ENCODE results near the gene EPPIN. TPM values are rescaled to one million over a fixed set of nuclear protein-coding genes. Genes with fewer than 3 reads are reported as not detected.
"Not testable (repeated sequence)": the region's sequence is repeated elsewhere in the genome, so short reads cannot be mapped to it uniquely, and the experiment has no call there.

EPPIN gene
- total RNA-seq, 1 experiment from 2014 or later = not detected

GRCh38 chr20:45575931-45576330, 28.7 kb upstream of the EPPIN start:
- Mint-ChIP-seq H3K27ac (ENCODE audit: low read depth, unreplicated experiment) (no peak overlapping the region), H3K4me3 (ENCODE audit: unreplicated experiment) (no peak overlapping the region), H3K4me1 (ENCODE audit: insufficient read depth, unreplicated experiment) (no peaks in the 10 kb centered on the region), H3K9me3 (ENCODE audit: unreplicated experiment) (peaks cover 7% of the 10 kb centered on the region), H3K27me3 (ENCODE audit: insufficient read depth, unreplicated experiment) (peaks cover 30% of the 10 kb centered on the region), H3K36me3 (ENCODE audit: insufficient read depth, unreplicated experiment) (no peaks in the 10 kb centered on the region)
- no peak for DNase-seq (ENCODE audit: unreplicated experiment)
- ChIA-PET POLR2A (no interaction called here), CTCF (interaction anchor here (0.6 kb wide), 1 partner anchor 202 kb away, joined by 3 read pairs; no protein-coding TSS in a partner anchor)
- no peak for TF ChIP-seq CTCF (IDR thresholded peaks at IDR 0.05; ENCODE audit: unreplicated experiment)
- intact Hi-C loops (cut with micrococcal nuclease) = no loop called here
- no TSS peak for BruUV-seq (replicated peaks)

GRCh38 chr20:45569650-45570049, 22.4 kb upstream of the EPPIN start:
- H3K4me1 Mint-ChIP-seq (ENCODE audit: insufficient read depth, unreplicated experiment); BruUV-seq (replicated peaks); POLR2A ChIA-PET; H3K27ac Mint-ChIP-seq (ENCODE audit: low read depth, unreplicated experiment); DNase-seq (ENCODE audit: unreplicated experiment); intact Hi-C loops (cut with micrococcal nuclease); H3K4me3 Mint-ChIP-seq (ENCODE audit: unreplicated experiment); CTCF ChIA-PET; H3K9me3 Mint-ChIP-seq (ENCODE audit: unreplicated experiment); H3K36me3 Mint-ChIP-seq (ENCODE audit: insufficient read depth, unreplicated experiment): not testable (repeated sequence)
- H3K27me3 Mint-ChIP-seq (ENCODE audit: insufficient read depth, unreplicated experiment) = peaks cover 25% of the 10 kb centered on the region

DNA sequence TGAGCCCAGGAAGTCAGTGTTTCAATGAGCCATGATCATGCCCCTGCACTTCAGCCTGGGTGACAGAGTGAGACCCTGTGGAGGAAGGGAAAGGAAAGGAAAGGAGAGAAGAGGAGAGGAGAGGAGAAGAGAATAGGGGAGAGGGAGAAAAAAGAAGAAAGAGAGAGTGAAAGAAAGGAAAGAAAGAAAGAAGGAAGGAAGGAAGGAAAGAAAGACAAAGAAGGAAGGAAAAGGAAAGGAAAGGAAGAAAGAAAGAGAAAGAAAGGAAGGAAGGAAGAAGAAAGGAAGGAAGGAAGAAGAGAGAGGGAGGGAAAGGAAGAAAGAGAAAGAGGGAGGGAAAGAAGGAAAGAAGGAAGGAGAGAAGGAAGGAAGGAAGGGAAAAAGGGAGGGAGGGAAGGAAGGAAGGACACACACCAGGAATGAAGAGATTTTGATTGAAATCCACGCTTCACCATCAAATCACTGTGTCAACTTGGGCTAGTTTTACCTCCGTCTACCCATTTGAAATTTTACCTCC, 17.6 kb upstream of the EPPIN start:
- peaks cover 61% of the 10 kb centered on the region for H3K27me3 Mint-ChIP-seq (ENCODE audit: insufficient read depth, unreplicated experiment)
- H3K4me1 Mint-ChIP-seq (ENCODE audit: insufficient read depth, unreplicated experiment) = no peaks in the 10 kb centered on the region
- no TSS peak for BruUV-seq (replicated peaks)
- no peak overlapping the region for H3K27ac Mint-ChIP-seq (ENCODE audit: low read depth, unreplicated experiment)
- no peaks in the 10 kb centered on the region for H3K9me3 Mint-ChIP-seq (ENCODE audit: unreplicated experiment)
- DNase-seq (ENCODE audit: unreplicated experiment) = no peak
- intact Hi-C loops (cut with micrococcal nuclease) = no loop called here
- ChIA-PET POLR2A (interaction anchor here (0.7 kb wide), 1 partner anchor 212 kb away, joined by 3 read pairs; no protein-coding TSS in a partner anchor), CTCF (no interaction called here)
- no peak overlapping the region for H3K4me3 Mint-ChIP-seq (ENCODE audit: unreplicated experiment)
- H3K36me3 Mint-ChIP-seq (ENCODE audit: insufficient read depth, unreplicated experiment) = no peaks in the 10 kb centered on the region
- no peak for TF ChIP-seq CTCF (IDR thresholded peaks at IDR 0.05; ENCODE audit: unreplicated experiment)

- intact Hi-C loops (cut with micrococcal nuclease) = no loop called here
- CTCF ChIA-PET = interaction anchor here (0.6 to 1.9 kb wide), 5 partner anchors 10 to 236 kb away, joined by 3 to 8 read pairs (median 3); no protein-coding TSS in a partner anchor
- no peak for DNase-seq (ENCODE audit: unreplicated experiment)
- BruUV-seq (replicated peaks) = no TSS peak
- H3K9me3 Mint-ChIP-seq (ENCODE audit: unreplicated experiment) = no peaks in the 10 kb centered on the region
- no peak overlapping the region for H3K4me3 Mint-ChIP-seq (ENCODE audit: unreplicated experiment)
- POLR2A ChIA-PET = interaction anchor here (0.7 kb wide), 1 partner anchor 1065 kb away, joined by 5 read pairs; no protein-coding TSS in a partner anchor
- peaks cover 64% of the 10 kb centered on the region for H3K27me3 Mint-ChIP-seq (ENCODE audit: insufficient read depth, unreplicated experiment)
- no peaks in the 10 kb centered on the region for H3K36me3 Mint-ChIP-seq (ENCODE audit: insufficient read depth, unreplicated experiment)
- no peak for TF ChIP-seq CTCF (IDR thresholded peaks at IDR 0.05; ENCODE audit: unreplicated experiment)
- no peaks in the 10 kb centered on the region for H3K4me1 Mint-ChIP-seq (ENCODE audit: insufficient read depth, unreplicated experiment)
- no peak overlapping the region for H3K27ac Mint-ChIP-seq (ENCODE audit: low read depth, unreplicated experiment)
These were observed 8.0 kb upstream of the EPPIN start for GRCh38 chr20:45555198-45555597.

GRCh38 chr20:45552456-45552855, 5.3 kb upstream of the EPPIN start:
- no peaks in the 10 kb centered on the region for H3K4me1 Mint-ChIP-seq (ENCODE audit: insufficient read depth, unreplicated experiment)
- TF ChIP-seq CTCF (IDR thresholded peaks at IDR 0.05; ENCODE audit: unreplicated experiment) = no peak
- no peak for DNase-seq (ENCODE audit: unreplicated experiment)
- H3K27me3 Mint-ChIP-seq (ENCODE audit: insufficient read depth, unreplicated experiment) = peaks cover 64% of the 10 kb centered on the region
- H3K27ac Mint-ChIP-seq (ENCODE audit: low read depth, unreplicated experiment) = no peak overlapping the region
- intact Hi-C loops (cut with micrococcal nuclease) = no loop called here
- H3K9me3 Mint-ChIP-seq (ENCODE audit: unreplicated experiment) = no peaks in the 10 kb centered on the region
- CTCF ChIA-PET = no interaction called here
- H3K4me3 Mint-ChIP-seq (ENCODE audit: unreplicated experiment) = no peak overlapping the region
- POLR2A ChIA-PET = no interaction called here
- no TSS peak for BruUV-seq (replicated peaks)
- H3K36me3 Mint-ChIP-seq (ENCODE audit: insufficient read depth, unreplicated experiment) = no peaks in the 10 kb centered on the region

All from MCF 10A (cell line).